Esophagus muscularis mucosa (tissue), 4 donors: ENCODE measurements around the gene NEU4. TPM values are rescaled to one million over a fixed set of nuclear protein-coding genes. Genes with fewer than 3 reads are reported as not detected.
"Not testable (repeated sequence)": the region's sequence is repeated elsewhere in the genome, so short reads cannot be mapped to it uniquely, and the experiment has no call there.

ENCODE experiments used
- DNase-seq: peaks from one replicate; pipeline ENCODE4 v3.0.0-alpha.2; 2017; ENCODE audit errors: extremely low spot score
- H3K27ac ChIP-seq, 4 donors: fragments of 200-600 bp; sonication (generic); replicated peaks in 1 of 4; 1 replicate in 3 of 4; 2 replicates in 1 of 4; pipeline ENCODE4 v1.5.1; 2016 to 2019; ENCODE audit warnings: mild to moderate bottlenecking in 1 of 4
- H3K27me3 ChIP-seq, 4 donors: fragments of 200-600 bp; sonication (generic); one replicate each; pipeline versions ENCODE4 v1.5.1 to v1.6.0; 2016 to 2019
- H3K36me3 ChIP-seq, 4 donors: fragments of 200-600 bp; sonication (generic); one replicate each; pipeline ENCODE4 v1.5.1; 2016 to 2019
- H3K4me1 ChIP-seq, 4 donors: fragments of 200-600 bp; sonication (generic); one replicate each; pipeline ENCODE4 v1.5.1; 2016 to 2019
- H3K4me3 ChIP-seq, 4 donors: fragments of 200-600 bp; sonication (generic); 1 replicate in 2 of 4; 2 replicates in 2 of 4; pipeline ENCODE4 v1.5.1; 2016 to 2019; ENCODE audit warnings: mild to moderate bottlenecking in 4 of 4, moderate library complexity in 1 of 4
- H3K9me3 ChIP-seq, 4 donors: fragments of 200-600 bp; sonication (generic); 1 replicate in 3 of 4; 2 replicates in 1 of 4; pipeline ENCODE4 v1.5.1; 2016 to 2019
- CTCF ChIP-seq, 3 experiments: fragments of 200-600 bp in 2 of 3; fragments of 450-650 bp in 1 of 3; sonication (generic) in 2 of 3; IDR thresholded peaks; one replicate each; pipeline ENCODE4 v1.5.1; 2017 to 2019; ENCODE audit warnings: antibody characterized with exemption in 3 of 3, mild to moderate bottlenecking in 2 of 3, moderate library complexity in 1 of 3
- EP300 ChIP-seq: sonication (generic); formaldehyde crosslinking; IDR thresholded peaks from one replicate; pipeline ENCODE4 v1.6.1; 2017; ENCODE audit warnings: antibody characterized with exemption
- POLR2A ChIP-seq: fragments of 450-650 bp; IDR thresholded peaks from one replicate; pipeline ENCODE4 v1.6.1; 2017; ENCODE audit warnings: antibody characterized with exemption, moderate library complexity, mild to moderate bottlenecking, low read depth
- POLR2AphosphoS5 ChIP-seq, 2 donors: sonication (generic); formaldehyde crosslinking; IDR thresholded peaks; one replicate each; pipeline ENCODE4 v1.6.1; 2017; ENCODE audit warnings: antibody characterized with exemption in 2 of 2
- WGBS: methylation state at CpG from one replicate; pipeline ENCODE4 v1.1.5; 2018; 5-methylcytosine and 5-hydroxymethylcytosine counted together
- intact Hi-C: fragments of 100-400 bp; cut with DNase I; formaldehyde crosslinking; loops from one replicate; pipeline ENCODE4 v1.15.1; 2023
- total RNA-seq, 4 donors: library from RNA; depleted of rRNA; stranded (reverse); fragments of >200 nt; gene quantifications; one replicate each; pipeline versions ENCODE4 v1.1.0 to v1.2.1, GENCODE V29; 2016

NEU4 gene
- total RNA-seq, 4 donors from 2014 or later, result 1.5 to 5.4 TPM; not detected in 2

GRCh38 chr2:241803387-241804325 is 5.3 kb upstream of the NEU4 start:
- 10% methylated on average over 23 of the region's 109 CpGs for WGBS
- Histone ChIP-seq H3K4me1 (peaks cover 16 to 24% (median 19%) of the 10 kb centered on the region in 4 donors), H3K27me3 (peaks cover 0 to 40% (median 15%) of the 10 kb centered on the region in 4 donors), H3K36me3 (no peaks in the 10 kb centered on the region), H3K27ac (no peak overlapping the region), H3K9me3 (no peaks in the 10 kb centered on the region), H3K4me3 (peak overlapping the region; percentile 46 to 62 (median 51))
- TF ChIP-seq POLR2AphosphoS5 (IDR thresholded peaks at IDR 0.05), result no peak
- no peak for TF ChIP-seq CTCF (IDR thresholded peaks at IDR 0.05)
- no peak for TF ChIP-seq EP300
- peak; percentile 82 for DNase-seq
- intact Hi-C loops, result no loop called here

GRCh38 chr2:241804326-241805229 is 4.4 kb upstream of the NEU4 start:
- Histone ChIP-seq H3K4me3 (peak overlapping the region; percentile 46 to 62 (median 51)), H3K4me1 (peaks cover 16 to 24% (median 19%) of the 10 kb centered on the region in 4 donors), H3K27ac (no peak overlapping the region), H3K27me3 (peaks cover 0 to 40% (median 15%) of the 10 kb centered on the region in 4 donors), H3K9me3 (no peaks in the 10 kb centered on the region), H3K36me3 (no peaks in the 10 kb centered on the region)
- intact Hi-C loops, result no loop called here
- DNase-seq, result peak; percentile 89
- WGBS, result 12% methylated on average over 13 of the region's 35 CpGs
- TF ChIP-seq EP300 (no peak), POLR2AphosphoS5 (IDR thresholded peaks at IDR 0.05) (no peak), POLR2A (no peak), CTCF (IDR thresholded peaks at IDR 0.05) (no peak)

GRCh38 chr2:241806217-241806616 is 2.8 kb upstream of the NEU4 start:
- intact Hi-C loops, H3K9me3 ChIP-seq, H3K4me3 ChIP-seq, DNase-seq, H3K36me3 ChIP-seq, H3K27ac ChIP-seq: not testable (repeated sequence)
- Histone ChIP-seq H3K27me3 (peaks cover 0 to 39% (median 15%) of the 10 kb centered on the region in 4 donors), H3K4me1 (peaks cover 18 to 26% (median 23%) of the 10 kb centered on the region in 4 donors)
- no CpG with 5 or more reads among the region's 8 CpGs for WGBS

- peaks cover 16 to 28% (median 18%) of the 10 kb centered on the region in 4 donors for H3K4me1 ChIP-seq
- H3K27ac ChIP-seq, result no peak overlapping the region
- WGBS, result 80% methylated on average over 16 of the region's 17 CpGs
- TF ChIP-seq CTCF (IDR thresholded peaks at IDR 0.05) (no peak), EP300 (no peak), POLR2AphosphoS5 (IDR thresholded peaks at IDR 0.05) (no peak), POLR2A (no peak)
- intact Hi-C loops, result no loop called here
- no peaks in the 10 kb centered on the region for H3K9me3 ChIP-seq
- peaks cover 0 to 28% (median 13%) of the 10 kb centered on the region in 4 donors for H3K27me3 ChIP-seq
- H3K36me3 ChIP-seq, result no peaks in the 10 kb centered on the region
- no peak overlapping the region for H3K4me3 ChIP-seq
- peak; percentile 29 for DNase-seq
Measured at GRCh38 chr2:241808051-241808720, 807 bp upstream of the NEU4 start.
